Adrenal gland (tissue), 12 donors: ENCODE measurements around the gene WNT10A. TPM values are rescaled to one million over a fixed set of nuclear protein-coding genes. Genes with fewer than 3 reads are reported as not detected.

Experiments
- DNase-seq, 7 donors: peaks; one replicate each; pipeline ENCODE4 v3.0.0-alpha.2; 2019 to 2020
- H3K27ac ChIP-seq, 5 donors: fragments of 200-600 bp; sonication (generic) in 4 of 5; 1 replicate in 3 of 5; 2 replicates in 2 of 5; pipeline versions ENCODE4 v1.5.1 to v1.8.0; 2016 to 2020; ENCODE audit warnings: mild to moderate bottlenecking in 1 of 5
- H3K27me3 ChIP-seq: fragments of 200-600 bp; 2 replicates; pipeline ENCODE4 v1.8.0; 2021
- H3K36me3 ChIP-seq, 2 donors: fragments of 200-600 bp; replicated peaks in 1 of 2; 1 replicate in 1 of 2; 2 replicates in 1 of 2; pipeline versions ENCODE4 v1.5.1 to v1.8.0; 2018 to 2022
- H3K4me1 ChIP-seq, 2 donors: fragments of 200-600 bp; replicated peaks in 1 of 2; 1 replicate in 1 of 2; 2 replicates in 1 of 2; pipeline versions ENCODE4 v1.5.1 to v1.8.0; 2018 to 2021
- H3K4me3 ChIP-seq, 4 donors: fragments of 200-600 bp; sonication (generic) in 3 of 4; one replicate each; pipeline ENCODE4 v1.5.1; 2016 to 2018
- H3K9me3 ChIP-seq, 3 donors: fragments of 200-600 bp; sonication (generic) in 1 of 3; replicated peaks in 1 of 3; 1 replicate in 2 of 3; 2 replicates in 1 of 3; pipeline versions ENCODE4 v1.5.1 to v1.8.0; 2016 to 2021
- POLR2A ChIP-seq, 2 donors: fragments of 450-650 bp; IDR thresholded peaks; one replicate each; pipeline ENCODE4 v1.6.1; 2017; ENCODE audit warnings: antibody characterized with exemption in 2 of 2, mild to moderate bottlenecking in 2 of 2, moderate library complexity in 1 of 2
- WGBS, 4 donors: extraction: QIAGEN DNeasy Blood & Tissue Kit in 2 of 4; methylation state at CpG; one replicate each; pipeline versions ENCODE4 v1.1.5 to v1.1.7; 2013 to 2017; 5-methylcytosine and 5-hydroxymethylcytosine counted together
- intact Hi-C, 2 donors: fragments of 100-400 bp; cut with DNase I; formaldehyde crosslinking; loops; one replicate each; pipeline versions ENCODE4 v1.14.1 to v1.15.0; 2022 to 2023
- polyA plus RNA-seq, 3 donors: library from polyadenylated mRNA; stranded (reverse); fragments of 200-250 nt in 2 of 3; fragments of 350-450 nt in 1 of 3; fragmentation: Illumina TruSeq in 1 of 3; extraction: RNeasy Lipid Tissue Mini Kit (QIAGEN cat#74804) in 1 of 3; gene quantifications; one replicate each; pipeline ENCODE4 v1.2.3, GENCODE V29; 2013 to 2014
- total RNA-seq, 9 donors: library from RNA; depleted of rRNA in 4 of 9; stranded (reverse); fragments of >200 nt in 4 of 9; fragments of 120-200 nt in 1 of 9; fragmentation: NEBNext Ultra II Directional in 1 of 9; extraction: Animal tissue kit (Norgen Biotek cat#: 25700) in 1 of 9; gene quantifications; one replicate each; pipeline versions ENCODE4 v1.1.0 to v1.2.4, GENCODE V29; 2013 to 2023
- TF ChIP-seq, protein P1 (sequence below), 6 experiments: fragments of 450-650 bp in 4 of 6; fragments of 200-600 bp in 2 of 6; sonication (generic) in 1 of 6; IDR thresholded peaks; 1 replicate in 5 of 6; 2 replicates in 1 of 6; pipeline versions ENCODE4 v1.5.1 to v1.8.0; 2016 to 2021; ENCODE audit warnings: antibody characterized with exemption in 6 of 6, mild to moderate bottlenecking in 2 of 6, moderate library complexity in 1 of 6
- donor health status: healthy with polysubstance abuse.
- donor health status: Bipolar disorder and iron deficiency.
- donor health status: DM: yes; HTN: yes; CAD: no.
- donor health status: DM: no; HTN: no; CAD: no.
- donor health status: DM: no; HTN: no; CAD: no.
- donor health status: DM: yes; HTN: yes; CAD: no.

The WNT10A gene
- total and polyA plus RNA-seq, 12 donors = 0.07 to 0.43 (median 0.19) TPM; not detected in 8

DNA sequence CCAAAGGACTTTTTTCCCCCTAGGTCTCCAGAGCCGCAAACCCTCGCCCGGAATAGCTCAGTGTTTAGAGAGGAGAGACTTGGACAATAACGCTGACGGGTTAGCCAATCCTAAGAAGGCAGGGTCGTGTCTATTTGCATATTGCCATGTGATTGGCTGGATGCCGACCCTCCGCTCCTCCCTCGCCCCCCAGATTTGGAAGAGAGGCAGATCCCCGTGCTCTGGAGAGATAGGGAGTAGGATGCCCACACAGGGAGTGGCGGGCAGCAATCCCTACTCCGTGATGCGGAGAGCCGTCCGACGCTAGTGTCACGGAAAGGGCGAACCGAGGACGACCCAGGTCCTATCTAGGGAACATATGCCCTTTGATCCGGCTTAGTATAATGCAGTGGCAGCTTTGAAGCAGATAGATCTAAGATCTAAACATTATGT, 19.7 kb upstream of the WNT10A start:
- no peak overlapping the region for H3K27ac ChIP-seq
- intact Hi-C loops = no loop called here
- no peaks in the 10 kb centered on the region for H3K9me3 ChIP-seq
- H3K36me3 ChIP-seq = no peaks in the 10 kb centered on the region
- H3K4me3 ChIP-seq = no peak overlapping the region
- peaks cover 45% of the 10 kb centered on the region for H3K27me3 ChIP-seq
- 22 to 41% (median 25%) methylated on average over 18 to 21 of the region's 21 CpGs for WGBS, 4 donors
- TF ChIP-seq POLR2A (IDR thresholded peaks at IDR 0.05) = no peak
- TF ChIP-seq, protein P1, sequence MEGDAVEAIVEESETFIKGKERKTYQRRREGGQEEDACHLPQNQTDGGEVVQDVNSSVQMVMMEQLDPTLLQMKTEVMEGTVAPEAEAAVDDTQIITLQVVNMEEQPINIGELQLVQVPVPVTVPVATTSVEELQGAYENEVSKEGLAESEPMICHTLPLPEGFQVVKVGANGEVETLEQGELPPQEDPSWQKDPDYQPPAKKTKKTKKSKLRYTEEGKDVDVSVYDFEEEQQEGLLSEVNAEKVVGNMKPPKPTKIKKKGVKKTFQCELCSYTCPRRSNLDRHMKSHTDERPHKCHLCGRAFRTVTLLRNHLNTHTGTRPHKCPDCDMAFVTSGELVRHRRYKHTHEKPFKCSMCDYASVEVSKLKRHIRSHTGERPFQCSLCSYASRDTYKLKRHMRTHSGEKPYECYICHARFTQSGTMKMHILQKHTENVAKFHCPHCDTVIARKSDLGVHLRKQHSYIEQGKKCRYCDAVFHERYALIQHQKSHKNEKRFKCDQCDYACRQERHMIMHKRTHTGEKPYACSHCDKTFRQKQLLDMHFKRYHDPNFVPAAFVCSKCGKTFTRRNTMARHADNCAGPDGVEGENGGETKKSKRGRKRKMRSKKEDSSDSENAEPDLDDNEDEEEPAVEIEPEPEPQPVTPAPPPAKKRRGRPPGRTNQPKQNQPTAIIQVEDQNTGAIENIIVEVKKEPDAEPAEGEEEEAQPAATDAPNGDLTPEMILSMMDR (IDR thresholded peaks at IDR 0.05) = no peak
- H3K4me1 ChIP-seq = peaks cover 0 to 12% of the 10 kb centered on the region in 2 donors
- peak in 4 of 7 donors; percentile 31 to 65 (median 38) for DNase-seq

DNA sequence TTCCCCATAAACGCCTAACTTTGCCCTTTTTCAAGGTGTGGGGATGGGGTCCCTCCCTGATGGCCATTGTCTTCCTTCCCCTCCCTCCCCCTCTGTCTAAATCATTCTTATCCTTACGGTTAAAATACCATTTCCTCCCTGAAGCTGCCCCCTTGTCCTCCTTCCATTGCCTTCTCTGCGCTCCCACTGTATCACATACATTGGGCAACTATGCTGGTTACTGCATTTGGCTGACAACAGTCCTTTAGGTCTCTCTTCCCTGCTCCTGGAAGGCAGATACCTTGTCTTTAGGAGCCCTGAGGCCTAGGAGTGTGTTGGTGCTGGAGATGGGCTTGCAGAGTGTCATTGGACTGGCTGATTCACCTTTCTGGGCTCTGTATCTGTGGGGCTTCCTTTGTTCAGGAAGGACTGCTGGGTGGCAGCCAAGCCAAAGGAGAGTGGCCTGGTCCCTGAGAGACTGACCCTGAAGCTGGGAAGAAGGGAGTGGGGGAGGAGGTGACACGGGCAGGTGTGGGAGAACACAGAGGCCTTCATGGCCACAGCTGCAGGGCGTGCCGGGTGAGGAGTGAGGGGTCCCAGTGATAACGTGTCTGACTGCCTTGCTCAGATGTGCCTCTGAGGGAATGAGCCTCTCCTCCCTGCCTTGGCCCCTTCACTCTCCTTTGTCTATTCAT, 18.9 kb upstream of the WNT10A start:
- 58 to 72% (median 69%) methylated on average over 7 of the region's 7 CpGs for WGBS, 4 donors
- peaks cover 0 to 12% of the 10 kb centered on the region in 2 donors for H3K4me1 ChIP-seq
- no peak overlapping the region for H3K27ac ChIP-seq

DNA sequence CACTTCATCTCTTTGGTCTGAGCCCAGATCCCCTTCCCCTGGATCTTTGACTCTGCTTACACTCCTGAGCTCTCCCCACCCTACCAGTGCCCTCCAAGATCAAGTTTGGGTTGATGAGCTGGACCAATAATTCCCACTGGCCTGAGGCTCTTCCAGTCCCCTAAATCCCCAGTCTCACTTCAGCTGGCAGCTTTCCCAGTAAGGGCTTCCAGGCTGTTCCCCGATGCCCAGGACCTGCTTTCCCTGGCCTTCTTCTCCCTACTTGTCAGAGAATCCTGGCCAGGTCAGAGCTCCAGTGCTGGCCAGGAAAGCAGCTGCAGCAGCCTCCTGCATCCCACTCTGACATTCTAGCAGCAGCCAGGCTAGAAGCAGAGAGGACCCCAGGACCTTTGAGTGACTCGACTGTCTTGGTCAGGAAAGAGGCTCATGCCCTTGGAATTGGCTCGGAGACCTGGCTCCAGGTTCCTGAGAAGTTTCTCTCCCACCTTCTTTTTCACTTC, 17.6 kb upstream of the WNT10A start:
- DNase-seq = no peak
- 71 to 89% (median 80%) methylated on average over 3 of the region's 3 CpGs for WGBS, 4 donors
- TF ChIP-seq, protein P1 (IDR thresholded peaks at IDR 0.05) = no peak
- no peak for TF ChIP-seq POLR2A (IDR thresholded peaks at IDR 0.05)
- Histone ChIP-seq H3K36me3 (no peaks in the 10 kb centered on the region), H3K9me3 (no peaks in the 10 kb centered on the region), H3K4me1 (peaks cover 0 to 13% of the 10 kb centered on the region in 2 donors), H3K27me3 (peaks cover 40% of the 10 kb centered on the region), H3K27ac (no peak overlapping the region), H3K4me3 (no peak overlapping the region)
- intact Hi-C loops = no loop called here

More for the DNA sequence above, 18.9 kb upstream of the WNT10A start:
- no peak for TF ChIP-seq POLR2A (IDR thresholded peaks at IDR 0.05)
- TF ChIP-seq, protein P1 (IDR thresholded peaks at IDR 0.05) = no peak
- Histone ChIP-seq H3K27me3 (peaks cover 45% of the 10 kb centered on the region), H3K36me3 (no peaks in the 10 kb centered on the region), H3K9me3 (no peaks in the 10 kb centered on the region), H3K4me3 (no peak overlapping the region)
- DNase-seq = peak in 1 of 7 donors; percentile 16
- intact Hi-C loops = no loop called here

DNA sequence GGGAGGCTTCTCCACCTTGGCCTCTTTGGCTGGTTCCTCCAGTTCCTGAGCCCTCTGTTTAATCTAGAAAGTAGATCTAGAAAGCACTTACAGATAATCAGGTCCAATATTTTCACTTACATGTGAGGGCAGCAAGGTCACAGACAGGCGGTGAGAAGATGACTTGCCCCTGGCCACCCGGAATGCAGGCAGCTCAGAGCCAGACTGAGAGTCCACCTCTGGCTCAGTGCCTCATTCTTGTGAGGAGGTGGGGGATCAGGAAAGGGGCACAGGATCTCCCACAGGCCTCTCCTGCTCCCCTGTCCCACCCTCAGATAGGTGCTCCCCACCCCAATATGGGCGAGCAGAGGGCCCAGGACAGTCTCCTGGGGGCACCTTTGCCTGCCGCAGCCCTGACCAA, 15.3 kb upstream of the WNT10A start:
- Histone ChIP-seq H3K9me3 (no peaks in the 10 kb centered on the region), H3K36me3 (no peaks in the 10 kb centered on the region), H3K4me3 (no peak overlapping the region), H3K4me1 (peaks cover 0 to 10% of the 10 kb centered on the region in 2 donors), H3K27ac (no peak overlapping the region), H3K27me3 (peaks cover 18% of the 10 kb centered on the region)
- 65 to 81% (median 77%) methylated on average over 4 of the region's 4 CpGs for WGBS, 4 donors
- TF ChIP-seq, protein P1 (IDR thresholded peaks at IDR 0.05) = no peak
- no peak for TF ChIP-seq POLR2A (IDR thresholded peaks at IDR 0.05)
- intact Hi-C loops = no loop called here
- no peak for DNase-seq
